Activated B cell treated with CpG ODN at 0.5 μM for 24 hours (primary cell): ENCODE measurements around the gene DIRAS1. TPM values are rescaled to one million over a fixed set of nuclear protein-coding genes. Genes with fewer than 3 reads are reported as not detected.

Source experiments
- ATAC-seq: fragments of 200-7000 bp; cut with Tn5 transposase; one replicate; pipeline ENCODE4 v1.10.0; 2021; ENCODE audit warnings: low read depth, mild to moderate bottlenecking, moderate library complexity
- CTCF ChIA-PET: fragments of 350-600 bp; sonication (Branson Sonifier 250); formaldehyde crosslinking; loops from one replicate; lab custom pipeline; 2021; ENCODE audit warnings: antibody characterized with exemption; lab: Charles Lee
- POLR2A ChIA-PET: fragments of 350-600 bp; sonication (Branson Sonifier 250); formaldehyde crosslinking; loops from one replicate; lab custom pipeline; 2021; ENCODE audit warnings: antibody characterized with exemption; lab: Charles Lee
- DNase-seq: peaks from one replicate; pipeline ENCODE4 v3.0.0; 2022
- H3K27ac Mint-ChIP-seq: one replicate; pipeline ENCODE4 v1.8.0; 2020; ENCODE audit warnings: mixed read lengths
- H3K27me3 Mint-ChIP-seq: one replicate; pipeline ENCODE4 v1.8.0; 2021; ENCODE audit warnings: mixed read lengths
- H3K36me3 Mint-ChIP-seq: one replicate; pipeline ENCODE4 v1.8.0; 2021; ENCODE audit warnings: low read depth, mixed read lengths
- H3K4me1 Mint-ChIP-seq: one replicate; pipeline ENCODE4 v1.8.0; 2021; ENCODE audit warnings: mixed read lengths
- H3K4me3 Mint-ChIP-seq: one replicate; pipeline ENCODE4 v1.8.0; 2020; ENCODE audit warnings: mild to moderate bottlenecking, mixed read lengths
- H3K9me3 Mint-ChIP-seq: one replicate; pipeline ENCODE4 v1.8.0; 2020; ENCODE audit warnings: mixed read lengths
- CTCF ChIP-seq: fragments of 200-600 bp; IDR thresholded peaks from one replicate; pipeline ENCODE4 v1.8.0; 2022; ENCODE audit warnings: antibody characterized with exemption, mild to moderate bottlenecking
- intact Hi-C: fragments of 100-400 bp; cut with micrococcal nuclease; formaldehyde crosslinking; loops from one replicate; pipeline ENCODE4 v1.15.1; 2024
- total RNA-seq: library from RNA; stranded (reverse); gene quantifications from 2 replicates; pipeline ENCODE4 v1.2.3, GENCODE V29; 2022

Gene DIRAS1
- total RNA-seq, 1 donor from 2014 or later, result 6.4 TPM

- TF ChIP-seq CTCF, result no peak
- intact Hi-C loops, result no loop called here
- Mint-ChIP-seq H3K27ac (no peak overlapping the region), H3K4me3 (no peak overlapping the region), H3K9me3 (no peaks in the 10 kb centered on the region), H3K27me3 (no peaks in the 10 kb centered on the region), H3K36me3 (peaks cover 54% of the 10 kb centered on the region), H3K4me1 (peaks cover 35% of the 10 kb centered on the region)
- DNase-seq (no peak), ATAC-seq (no peak)
- ChIA-PET CTCF (interaction anchor here (1.2 kb wide), 1 partner anchor 37 kb away, joined by 3 read pairs; no protein-coding TSS in a partner anchor), POLR2A (interaction anchor here (2.1 kb wide), 1 partner anchor 33 kb away, joined by 8 read pairs; the partner anchor contains the start of gene GNG7)
Observed at GRCh38 chr19:2735374-2735773, 14.2 kb upstream of the DIRAS1 start.

- CTCF ChIA-PET, result interaction anchor here (1.2 kb wide), 1 partner anchor 36 kb away, joined by 3 read pairs; no protein-coding TSS in a partner anchor
- intact Hi-C loops, result no loop called here
- ATAC-seq, result peak; percentile 13
- Mint-ChIP-seq H3K27ac (no peak overlapping the region), H3K36me3 (peaks cover 54% of the 10 kb centered on the region), H3K27me3 (no peaks in the 10 kb centered on the region), H3K4me3 (no peak overlapping the region), H3K4me1 (peaks cover 30% of the 10 kb centered on the region), H3K9me3 (no peaks in the 10 kb centered on the region)
- no peak for DNase-seq
- POLR2A ChIA-PET, result interaction anchor here (2.1 kb wide), 1 partner anchor 32 kb away, joined by 8 read pairs; the partner anchor contains the start of gene GNG7
- no peak for TF ChIP-seq CTCF
Observed at GRCh38 chr19:2734589-2735288, 13.6 kb upstream of the DIRAS1 start.

- no peaks in the 10 kb centered on the region for H3K27me3 Mint-ChIP-seq
- ATAC-seq, result no peak
- H3K36me3 Mint-ChIP-seq, result peaks cover 54% of the 10 kb centered on the region
- no peak for DNase-seq
- H3K4me3 Mint-ChIP-seq, result no peak overlapping the region
- CTCF ChIA-PET, result interaction anchor here (1.2 kb wide), 1 partner anchor 35 kb away, joined by 3 read pairs; no protein-coding TSS in a partner anchor
- no peaks in the 10 kb centered on the region for H3K9me3 Mint-ChIP-seq
- no peak for TF ChIP-seq CTCF
- no peak overlapping the region for H3K27ac Mint-ChIP-seq
- H3K4me1 Mint-ChIP-seq, result peaks cover 28% of the 10 kb centered on the region
- POLR2A ChIA-PET, result no interaction called here
- intact Hi-C loops, result no loop called here
Observed at GRCh38 chr19:2733930-2734588, 12.9 kb upstream of the DIRAS1 start.

GRCh38 chr19:2732883-2733282 lies 11.7 kb upstream of the DIRAS1 start:
- H3K27ac Mint-ChIP-seq, result no peak overlapping the region
- H3K27me3 Mint-ChIP-seq, result no peaks in the 10 kb centered on the region
- DNase-seq (no peak), ATAC-seq (no peak)
- ChIA-PET CTCF (no interaction called here), POLR2A (no interaction called here)
- peaks cover 26% of the 10 kb centered on the region for H3K4me1 Mint-ChIP-seq
- no peaks in the 10 kb centered on the region for H3K9me3 Mint-ChIP-seq
- H3K4me3 Mint-ChIP-seq, result no peak overlapping the region
- H3K36me3 Mint-ChIP-seq, result peaks cover 49% of the 10 kb centered on the region
- intact Hi-C loops, result no loop called here
- no peak for TF ChIP-seq CTCF

- H3K27me3 Mint-ChIP-seq, result no peaks in the 10 kb centered on the region
- no peaks in the 10 kb centered on the region for H3K9me3 Mint-ChIP-seq
- H3K4me1 Mint-ChIP-seq, result peaks cover 31% of the 10 kb centered on the region
- DNase-seq (no peak), ATAC-seq (no peak)
- POLR2A ChIA-PET, result no interaction called here
- intact Hi-C loops, result no loop called here
- H3K27ac Mint-ChIP-seq, result no peak overlapping the region
- peaks cover 48% of the 10 kb centered on the region for H3K36me3 Mint-ChIP-seq
- H3K4me3 Mint-ChIP-seq, result no peak overlapping the region
- CTCF ChIA-PET, result no interaction called here
- no peak for TF ChIP-seq CTCF
Observed at GRCh38 chr19:2732157-2732725, 11.1 kb upstream of the DIRAS1 start.
